Tibial nerve (tissue), 4 donors: Measurements from ENCODE around the gene RBKS. TPM values are rescaled to one million over a fixed set of nuclear protein-coding genes. Genes with fewer than 3 reads are reported as not detected.

Experiments
- DNase-seq, 2 donors: peaks; one replicate each; pipeline ENCODE4 v3.0.0-alpha.2; 2019; ENCODE audit warnings: low spot score in 2 of 2
- H3K27ac ChIP-seq, 4 donors: fragments of 200-600 bp; sonication (generic) in 3 of 4; one replicate each; pipeline ENCODE4 v1.5.1; 2017 to 2019; ENCODE audit warnings: mild to moderate bottlenecking in 1 of 4
- H3K27me3 ChIP-seq, 2 donors: fragments of 200-600 bp; sonication (generic) in 1 of 2; one replicate each; pipeline versions ENCODE4 v1.5.1 to v1.6.0; 2017 to 2019
- H3K36me3 ChIP-seq, 3 donors: fragments of 200-600 bp; sonication (generic); one replicate each; pipeline ENCODE4 v1.5.1; 2018 to 2019
- H3K4me1 ChIP-seq, 4 donors: fragments of 200-600 bp; sonication (generic) in 3 of 4; one replicate each; pipeline ENCODE4 v1.5.1; 2017 to 2019
- H3K4me3 ChIP-seq, 4 donors: fragments of 200-600 bp; sonication (generic) in 3 of 4; one replicate each; pipeline ENCODE4 v1.5.1; 2017 to 2019; ENCODE audit warnings: mild to moderate bottlenecking in 1 of 4, moderate library complexity in 1 of 4
- H3K9me3 ChIP-seq, 4 donors: fragments of 200-600 bp; sonication (generic) in 3 of 4; one replicate each; pipeline ENCODE4 v1.5.1; 2017 to 2019
- CTCF ChIP-seq, 5 experiments: fragments of 200-600 bp in 3 of 5; fragments of 450-650 bp in 2 of 5; sonication (generic) in 3 of 5; IDR thresholded peaks; one replicate each; pipeline ENCODE4 v1.5.1; 2016 to 2019; ENCODE audit warnings: antibody characterized with exemption in 5 of 5, mild to moderate bottlenecking in 3 of 5, moderate library complexity in 2 of 5
- EP300 ChIP-seq, 2 donors: sonication (generic); formaldehyde crosslinking; IDR thresholded peaks; one replicate each; pipeline ENCODE4 v1.6.1; 2017; ENCODE audit warnings: antibody characterized with exemption in 2 of 2, mild to moderate bottlenecking in 1 of 2
- POLR2A ChIP-seq, 2 donors: fragments of 450-650 bp; IDR thresholded peaks; one replicate each; pipeline ENCODE4 v1.6.1; 2017; ENCODE audit warnings: antibody characterized with exemption in 2 of 2, mild to moderate bottlenecking in 2 of 2, moderate library complexity in 2 of 2
- WGBS, 2 donors: methylation state at CpG; one replicate each; pipeline ENCODE4 v1.1.5; 2018; 5-methylcytosine and 5-hydroxymethylcytosine counted together
- total RNA-seq, 4 donors: library from RNA; depleted of rRNA; stranded (reverse); fragments of >200 nt; gene quantifications; one replicate each; pipeline ENCODE4 v1.1.0, GENCODE V29; 2016

The RBKS gene
- total RNA-seq, 4 donors from 2014 or later: 1.2 to 8.1 (median 4.4) TPM

GRCh38 chr2:27735263-27735904, 154.8 kb downstream of the RBKS start:
- Histone ChIP-seq H3K36me3 (no peaks in the 10 kb centered on the region), H3K27me3 (no peaks in the 10 kb centered on the region), H3K4me3 (peak overlapping the region; percentile 32 to 56 (median 54)), H3K9me3 (peaks cover 0 to 3% (median 0%) of the 10 kb centered on the region in 4 donors), H3K4me1 (peaks cover 0 to 32% (median 12%) of the 10 kb centered on the region in 4 donors), H3K27ac (peak overlapping the region; percentile 6 to 88 (median 84))
- peak; percentile 46 to 47 for DNase-seq
- WGBS, 2 donors: 5 to 9% methylated on average over 25 to 34 of the region's 51 CpGs
- TF ChIP-seq POLR2A (IDR thresholded peaks at IDR 0.05): peak in 1 of 2 donors; percentile 34
- TF ChIP-seq EP300 (IDR thresholded peaks at IDR 0.05): peak; percentile 71 to 92
- TF ChIP-seq CTCF (IDR thresholded peaks at IDR 0.05): no peak

- Histone ChIP-seq H3K4me1 (peaks cover 0 to 34% (median 12%) of the 10 kb centered on the region in 4 donors), H3K9me3 (peaks cover 0 to 3% (median 0%) of the 10 kb centered on the region in 4 donors), H3K27ac (peak overlapping the region in 1 of 4 donors; percentile 84), H3K4me3 (no peak overlapping the region), H3K27me3 (no peaks in the 10 kb centered on the region), H3K36me3 (no peaks in the 10 kb centered on the region)
- DNase-seq: no peak
- TF ChIP-seq POLR2A (IDR thresholded peaks at IDR 0.05) (no peak), EP300 (IDR thresholded peaks at IDR 0.05) (no peak), CTCF (IDR thresholded peaks at IDR 0.05) (no peak)
- WGBS, 2 donors: 69 to 75% methylated on average over 1 of the region's 1 CpG
Measured at GRCh38 chr2:27734305-27734704, 155.9 kb downstream of the RBKS start.

Other genes starting within 250 kb of the RBKS start
- gene SUPT7L, start 226.8 kb downstream of the RBKS start, total RNA-seq: 10 to 100 TPM; 30.2 to 36.3 (median 33.8) TPM
- gene SLC4A1AP, start 226.5 kb downstream of the RBKS start, total RNA-seq: 10 to 100 TPM; 22.9 to 31.2 (median 28.6) TPM
- 100 to 1,000 TPM; 101 to 186 (median 119) TPM for gene MRPL33, start 118.7 kb downstream of the RBKS start, total RNA-seq
- 10 to 100 TPM; 24.3 to 46.1 (median 44.5) TPM for gene BABAM2, start 342 bp upstream of the RBKS start, total RNA-seq